ENCODE results near the gene TSSK6.

- TF ChIP-seq CTCF (conservative IDR thresholded peaks at IDR 0.05; ENCODE audit: low read depth, low read length) (no peak), MXI1 (IDR thresholded peaks at IDR 0.05; ENCODE audit: borderline replicate concordance, low read depth, low read length) (no peak), POLR2A (IDR thresholded peaks at IDR 0.05; ENCODE audit: low read depth, low read length) (no peak), MAFK (IDR thresholded peaks at IDR 0.05; ENCODE audit: low read depth, low read length) (no peak), ELK1 (IDR thresholded peaks at IDR 0.05; ENCODE audit: borderline replicate concordance, low read depth, low read length) (no peak), RCOR1 (IDR thresholded peaks at IDR 0.05; ENCODE audit: insufficient replicate concordance, low read length) (no peak), MAZ (IDR thresholded peaks at IDR 0.05; ENCODE audit: borderline replicate concordance, low read depth, low read length) (no peak)
Measured at GRCh38 chr19:19487950-19488874, 27.1 kb downstream of the TSSK6 start.

Measured in IMR-90 (cell line).